Colonic mucosa (tissue), 4 donors: ENCODE results near the gene HEMK1. TPM values are rescaled to one million over a fixed set of nuclear protein-coding genes. Genes with fewer than 3 reads are reported as not detected.

Experiments used
- DNase-seq: peaks from one replicate; pipeline ENCODE4 v3.0.0-alpha.2; 2020
- H3K27ac ChIP-seq: fragments of 200-600 bp; one replicate; pipeline ENCODE4 v1.8.0; 2021
- H3K27me3 ChIP-seq: fragments of 200-600 bp; one replicate; pipeline ENCODE4 v1.8.0; 2021
- H3K36me3 ChIP-seq: fragments of 200-600 bp; one replicate; pipeline ENCODE4 v1.8.0; 2021
- H3K4me1 ChIP-seq: fragments of 200-600 bp; one replicate; pipeline ENCODE4 v1.8.0; 2021; ENCODE audit warnings: mild to moderate bottlenecking
- H3K4me3 ChIP-seq: fragments of 200-600 bp; one replicate; pipeline ENCODE4 v1.8.0; 2021
- H3K9ac ChIP-seq, 2 donors: one replicate each; pipeline ENCODE4 v1.7.0; 2013; ENCODE audit warnings: control low read depth in 2 of 2, low read depth in 2 of 2, low read length in 2 of 2
- H3K9me3 ChIP-seq: fragments of 200-600 bp; one replicate; pipeline ENCODE4 v1.8.0; 2021
- intact Hi-C: fragments of 100-400 bp; cut with DNase I; formaldehyde crosslinking; loops from one replicate; pipeline ENCODE4 v1.14.1; 2022
- total RNA-seq, 2 donors: library from RNA; stranded (reverse); fragmentation: NEBNext Ultra II Directional in 1 of 2; extraction: Animal tissue kit (Norgen Biotek cat#: 25700) in 1 of 2; gene quantifications; one replicate each; pipeline ENCODE4 v1.2.1, GENCODE V29; 2021
- TF ChIP-seq, protein P1 (sequence below): fragments of 200-600 bp; IDR thresholded peaks from one replicate; pipeline ENCODE4 v1.8.0; 2022; ENCODE audit warnings: antibody characterized with exemption, mild to moderate bottlenecking
- donor health status: healthy.
- donor health status: DM: no; HTN: no; CAD: no.
- donor health status: DM: no; HTN: no; CAD: no.

Gene HEMK1
- total RNA-seq, 2 donors from 2014 or later, result 23.0 to 28.5 TPM

- Histone ChIP-seq H3K27ac (no peak overlapping the region), H3K4me3 (no peak overlapping the region), H3K9ac (peak overlapping the region; percentile 31 to 43), H3K9me3 (no peaks in the 10 kb centered on the region), H3K4me1 (peaks cover 38% of the 10 kb centered on the region), H3K36me3 (peaks cover 14% of the 10 kb centered on the region), H3K27me3 (no peaks in the 10 kb centered on the region)
- no peak for DNase-seq
- intact Hi-C loops, result no loop called here
- TF ChIP-seq, protein P1, sequence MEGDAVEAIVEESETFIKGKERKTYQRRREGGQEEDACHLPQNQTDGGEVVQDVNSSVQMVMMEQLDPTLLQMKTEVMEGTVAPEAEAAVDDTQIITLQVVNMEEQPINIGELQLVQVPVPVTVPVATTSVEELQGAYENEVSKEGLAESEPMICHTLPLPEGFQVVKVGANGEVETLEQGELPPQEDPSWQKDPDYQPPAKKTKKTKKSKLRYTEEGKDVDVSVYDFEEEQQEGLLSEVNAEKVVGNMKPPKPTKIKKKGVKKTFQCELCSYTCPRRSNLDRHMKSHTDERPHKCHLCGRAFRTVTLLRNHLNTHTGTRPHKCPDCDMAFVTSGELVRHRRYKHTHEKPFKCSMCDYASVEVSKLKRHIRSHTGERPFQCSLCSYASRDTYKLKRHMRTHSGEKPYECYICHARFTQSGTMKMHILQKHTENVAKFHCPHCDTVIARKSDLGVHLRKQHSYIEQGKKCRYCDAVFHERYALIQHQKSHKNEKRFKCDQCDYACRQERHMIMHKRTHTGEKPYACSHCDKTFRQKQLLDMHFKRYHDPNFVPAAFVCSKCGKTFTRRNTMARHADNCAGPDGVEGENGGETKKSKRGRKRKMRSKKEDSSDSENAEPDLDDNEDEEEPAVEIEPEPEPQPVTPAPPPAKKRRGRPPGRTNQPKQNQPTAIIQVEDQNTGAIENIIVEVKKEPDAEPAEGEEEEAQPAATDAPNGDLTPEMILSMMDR, result no peak
Observed at GRCh38 chr3:50604628-50605588, 35.6 kb downstream of the HEMK1 start.

DNA sequence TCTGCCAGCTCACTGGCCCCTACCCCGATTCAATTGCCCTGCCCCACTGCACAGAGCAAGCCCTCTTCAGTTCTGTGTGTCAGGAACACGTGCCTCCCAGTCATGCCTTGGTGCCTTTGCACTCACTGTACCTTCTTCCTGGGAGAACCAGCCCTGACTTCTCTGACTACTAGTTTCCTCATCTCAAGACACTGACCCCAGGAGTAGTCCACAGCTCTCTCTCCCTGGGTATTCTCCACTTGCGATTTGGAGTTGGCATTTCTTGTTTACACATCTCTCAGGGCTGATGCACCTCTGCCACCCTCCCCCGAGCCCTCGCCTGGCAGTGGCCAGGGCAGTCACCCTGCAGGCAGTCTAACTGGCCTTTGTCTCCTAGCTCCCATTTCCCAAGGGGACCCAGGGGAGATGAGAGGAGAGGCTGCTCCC, 36.6 kb downstream of the HEMK1 start:
- Histone ChIP-seq H3K36me3 (peaks cover 14% of the 10 kb centered on the region), H3K9ac (peak overlapping the region in 1 of 2 donors; percentile 32), H3K27ac (peak overlapping the region; percentile 0), H3K9me3 (no peaks in the 10 kb centered on the region), H3K4me3 (no peak overlapping the region), H3K4me1 (peaks cover 33% of the 10 kb centered on the region), H3K27me3 (no peaks in the 10 kb centered on the region)
- intact Hi-C loops, result no loop called here
- TF ChIP-seq, protein P1, result no peak
- DNase-seq, result no peak

- Histone ChIP-seq H3K4me1 (peaks cover 29% of the 10 kb centered on the region), H3K27ac (peak overlapping the region; percentile 0), H3K9me3 (no peaks in the 10 kb centered on the region), H3K4me3 (peak overlapping the region; percentile 4), H3K27me3 (no peaks in the 10 kb centered on the region), H3K9ac (no peak overlapping the region), H3K36me3 (peaks cover 14% of the 10 kb centered on the region)
- intact Hi-C loops, result no loop called here
- TF ChIP-seq, protein P1, result no peak
- no peak for DNase-seq
Observed at GRCh38 chr3:50606596-50606995, 37.3 kb downstream of the HEMK1 start.

DNA sequence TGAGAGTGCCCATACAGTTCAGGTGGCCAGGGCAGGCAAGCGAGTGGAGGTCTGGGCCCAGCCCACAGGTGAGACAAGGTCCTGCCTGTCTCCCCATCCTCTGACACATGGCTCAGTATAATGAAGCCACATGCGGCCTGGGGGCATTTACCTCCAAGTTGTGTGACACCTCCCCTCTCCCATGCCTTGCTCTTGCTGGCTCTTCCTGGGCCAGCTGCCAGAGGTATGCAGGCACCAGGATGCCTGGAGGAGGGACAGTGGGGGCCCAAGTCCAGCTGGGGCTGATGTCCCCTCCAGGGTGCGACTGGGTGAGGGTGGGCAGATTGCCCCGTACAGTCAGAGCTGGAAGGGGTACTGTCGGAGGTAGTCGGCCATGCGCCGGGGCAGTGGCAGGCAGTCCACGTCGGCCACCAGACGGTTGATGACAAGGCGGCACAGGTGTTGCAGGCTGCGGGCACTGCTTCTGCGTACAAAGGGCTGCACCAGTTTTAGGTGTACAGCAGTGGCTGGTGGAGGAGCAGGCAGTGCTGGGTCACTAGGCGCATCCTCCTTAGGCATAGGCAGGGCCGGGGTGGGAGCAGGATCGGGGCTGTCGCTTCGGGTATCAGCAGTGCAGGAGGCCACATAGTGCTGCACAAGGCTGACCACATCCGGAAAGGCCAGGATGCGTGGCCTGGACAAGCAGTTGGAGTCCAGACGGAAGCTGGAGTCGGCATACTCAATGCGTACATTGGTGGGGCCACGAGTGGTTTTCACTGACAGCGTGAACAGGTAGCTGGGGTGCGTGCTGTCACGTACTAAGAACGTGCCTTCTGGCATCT, 38.2 kb downstream of the HEMK1 start:
- Histone ChIP-seq H3K9ac (peak overlapping the region; percentile 9 to 16), H3K36me3 (peaks cover 14% of the 10 kb centered on the region)

GRCh38 chr3:50608278-50608677, 39.0 kb downstream of the HEMK1 start:
- Histone ChIP-seq H3K27me3 (no peaks in the 10 kb centered on the region), H3K27ac (no peak overlapping the region), H3K36me3 (peaks cover 14% of the 10 kb centered on the region), H3K9me3 (no peaks in the 10 kb centered on the region), H3K9ac (peak overlapping the region in 1 of 2 donors; percentile 16), H3K4me3 (peak overlapping the region; percentile 2), H3K4me1 (peaks cover 18% of the 10 kb centered on the region)
- intact Hi-C loops, result no loop called here
- no peak for DNase-seq
- TF ChIP-seq, protein P1, result no peak

More for the DNA sequence above, 38.2 kb downstream of the HEMK1 start:
- intact Hi-C loops, result no loop called here
- peak overlapping the region; percentile 2 for H3K4me3 ChIP-seq
- H3K9me3 ChIP-seq, result no peaks in the 10 kb centered on the region
- H3K4me1 ChIP-seq, result peaks cover 22% of the 10 kb centered on the region
- DNase-seq, result no peak
- no peak overlapping the region for H3K27ac ChIP-seq
- H3K27me3 ChIP-seq, result no peaks in the 10 kb centered on the region
- TF ChIP-seq, protein P1, result no peak
